HG03196 (cell line): ENCODE measurements around the gene ABCB11.
"Not testable (repeated sequence)": the region's sequence is repeated elsewhere in the genome, so short reads cannot be mapped to it uniquely, and the experiment has no call there.

Experiments used
- ATAC-seq: cut with Tn5 transposase; IDR thresholded peaks from one replicate; pipeline ENCODE4 v1.9.1; 2021; ENCODE audit not compliant: unreplicated experiment

The ABCB11 gene

DNA sequence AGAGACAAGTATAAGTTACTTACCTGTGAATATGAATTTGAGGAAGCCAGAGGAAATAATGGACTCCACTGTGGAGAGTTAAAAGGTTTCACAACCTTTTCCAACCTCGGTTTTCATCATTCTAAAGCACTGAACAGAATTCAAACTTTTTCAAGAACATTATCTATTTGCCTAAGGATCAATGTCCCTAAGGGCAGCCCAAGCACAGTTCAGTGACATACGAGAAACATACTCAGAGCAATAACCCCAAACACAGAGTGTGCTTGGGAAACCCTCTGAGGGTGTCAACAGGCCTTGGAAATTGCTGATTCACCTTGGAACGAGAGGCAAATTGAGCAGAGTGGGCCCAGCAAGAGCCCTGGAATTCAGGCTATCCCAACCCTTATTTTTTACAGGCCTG, at the start of gene ABCB11:
Gene ABCB11 (minus strand): TSS at position 123 of the 400 bp plus-strand sequence. CDS start 13,199 bp downstream, outside the sequence.
- no peak for ATAC-seq

DNA sequence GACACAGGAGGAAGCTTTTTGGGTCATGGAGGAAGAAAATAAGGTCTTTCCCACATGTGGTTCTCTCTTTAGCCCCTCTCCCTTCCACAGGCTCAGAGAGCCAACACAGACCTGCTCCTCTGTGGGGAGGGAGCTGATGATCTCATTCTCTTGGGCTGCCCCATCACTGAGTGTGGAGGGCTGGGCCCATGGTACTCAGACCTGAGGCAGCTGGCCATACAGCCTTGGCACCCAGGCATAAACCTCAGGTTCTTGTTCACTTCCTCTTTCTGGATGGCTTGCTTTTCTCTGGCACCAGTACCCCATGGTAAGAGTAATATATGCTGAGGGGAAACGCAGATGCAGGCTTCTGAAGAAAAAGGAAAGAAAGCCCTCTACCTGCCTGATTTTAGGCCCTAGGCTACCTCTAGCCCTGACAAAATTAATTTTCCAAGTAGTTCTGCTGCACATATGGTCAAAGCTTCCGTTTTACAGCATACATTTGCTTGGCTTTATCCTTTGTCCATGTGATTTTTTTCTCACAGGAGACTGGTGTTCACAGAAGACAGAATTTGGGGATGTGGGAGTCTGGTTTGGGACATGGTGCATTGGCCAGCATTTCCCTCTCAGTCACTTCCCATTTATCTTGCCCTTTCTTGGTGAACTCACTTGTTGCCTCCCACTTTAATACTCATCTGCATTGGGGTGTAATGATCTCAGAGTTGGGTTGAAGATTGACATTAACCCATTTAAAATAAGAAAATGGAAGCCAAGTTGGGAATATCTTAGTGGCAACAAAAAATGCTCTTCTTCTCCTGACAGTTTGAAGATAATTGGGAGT, 49.3 kb upstream of the ABCB11 start:
- ATAC-seq, result peak; percentile 96

GRCh38 chr2:169077674-169078240, 46.6 kb upstream of the ABCB11 start:
- ATAC-seq, result no peak

GRCh38 chr2:169073963-169074751, 43.0 kb upstream of the ABCB11 start:
- ATAC-seq, result peak; percentile 50

- ATAC-seq, result no peak
Measured at GRCh38 chr2:169073211-169073962, 42.3 kb upstream of the ABCB11 start.

DNA sequence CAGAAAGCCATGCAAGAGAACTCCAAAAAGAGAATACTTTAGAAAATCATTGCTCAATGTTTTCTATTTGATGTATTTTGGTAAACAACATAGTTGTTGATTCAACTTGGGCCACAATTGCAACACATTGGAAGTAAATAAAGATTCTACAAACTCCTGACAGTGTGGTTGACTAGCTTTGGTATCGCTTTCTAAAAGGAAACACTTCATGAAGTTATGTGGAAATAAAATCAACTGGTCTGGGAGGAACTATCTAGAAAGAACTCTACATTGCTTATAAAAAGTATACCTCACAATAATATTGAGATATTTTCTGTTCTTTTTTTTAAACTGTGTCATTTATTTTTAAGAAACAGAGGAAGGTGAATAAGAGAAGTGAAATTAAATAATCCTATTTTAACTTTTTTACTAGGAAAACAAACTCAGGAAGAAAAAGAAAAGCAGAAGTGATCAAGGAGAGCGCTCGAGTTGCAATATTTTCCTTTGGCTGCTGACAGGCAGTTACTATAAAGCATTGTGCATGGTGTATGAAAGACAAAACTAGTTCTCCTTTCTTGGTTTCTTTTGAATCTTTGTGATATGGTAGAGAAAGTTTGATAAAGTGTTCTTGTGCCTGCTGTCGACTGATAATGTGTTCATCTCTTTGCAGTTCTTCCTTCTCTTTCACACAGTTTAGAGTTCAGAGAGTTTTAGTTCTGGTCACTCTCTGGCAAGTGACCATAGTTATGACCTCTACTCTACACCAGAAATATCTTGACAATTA, 41.2 kb upstream of the ABCB11 start:
- ATAC-seq, result no peak

GRCh38 chr2:169071455-169071854, 40.3 kb upstream of the ABCB11 start:
- no peak for ATAC-seq

DNA sequence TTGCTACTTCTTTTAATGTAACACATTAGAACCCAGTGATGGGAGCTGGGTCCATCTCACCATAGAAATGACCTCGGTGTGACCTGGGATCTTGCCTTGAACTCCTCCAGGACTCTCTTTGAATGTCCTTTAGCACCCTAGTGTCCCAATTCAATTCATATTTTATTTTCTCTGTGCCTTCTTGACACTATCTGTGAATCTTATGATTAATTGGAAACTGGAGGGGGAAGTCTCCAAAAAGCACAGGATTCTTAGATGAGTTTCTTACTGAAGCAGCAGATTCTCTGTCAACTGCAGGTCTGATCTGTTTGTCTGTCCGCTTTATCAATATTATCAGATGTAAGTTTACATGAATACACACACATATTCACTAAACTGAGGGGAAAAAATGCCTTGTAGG, 38.7 kb upstream of the ABCB11 start:
- no peak for ATAC-seq

DNA sequence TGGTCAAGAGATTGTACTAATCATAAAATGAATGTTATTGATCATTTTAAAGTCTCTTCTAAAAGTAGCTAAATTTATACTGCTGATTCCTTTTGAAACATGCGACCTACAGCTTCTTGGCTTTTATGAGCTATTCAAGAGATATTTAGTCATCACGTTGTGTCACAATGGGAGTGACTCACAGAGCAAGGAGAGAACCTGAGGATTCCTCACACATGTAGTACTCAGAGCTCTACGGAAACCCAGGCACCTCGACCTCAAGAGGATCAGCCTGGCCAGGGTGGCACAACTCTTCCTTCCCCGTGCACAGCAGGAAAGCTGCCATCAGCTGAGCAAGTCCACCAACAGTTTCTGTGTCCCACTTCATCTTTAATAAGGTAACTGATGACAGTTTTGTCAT, 38.2 kb upstream of the ABCB11 start, which contains the start of gene DHRS9:
Gene DHRS9 (plus strand): TSS at position 223 of the 400 bp plus-strand sequence. CDS start 12,019 bp downstream, outside the sequence.
- ATAC-seq, result no peak

- no peak for ATAC-seq
Measured at GRCh38 chr2:169066897-169067296, 35.8 kb upstream of the ABCB11 start.

DNA sequence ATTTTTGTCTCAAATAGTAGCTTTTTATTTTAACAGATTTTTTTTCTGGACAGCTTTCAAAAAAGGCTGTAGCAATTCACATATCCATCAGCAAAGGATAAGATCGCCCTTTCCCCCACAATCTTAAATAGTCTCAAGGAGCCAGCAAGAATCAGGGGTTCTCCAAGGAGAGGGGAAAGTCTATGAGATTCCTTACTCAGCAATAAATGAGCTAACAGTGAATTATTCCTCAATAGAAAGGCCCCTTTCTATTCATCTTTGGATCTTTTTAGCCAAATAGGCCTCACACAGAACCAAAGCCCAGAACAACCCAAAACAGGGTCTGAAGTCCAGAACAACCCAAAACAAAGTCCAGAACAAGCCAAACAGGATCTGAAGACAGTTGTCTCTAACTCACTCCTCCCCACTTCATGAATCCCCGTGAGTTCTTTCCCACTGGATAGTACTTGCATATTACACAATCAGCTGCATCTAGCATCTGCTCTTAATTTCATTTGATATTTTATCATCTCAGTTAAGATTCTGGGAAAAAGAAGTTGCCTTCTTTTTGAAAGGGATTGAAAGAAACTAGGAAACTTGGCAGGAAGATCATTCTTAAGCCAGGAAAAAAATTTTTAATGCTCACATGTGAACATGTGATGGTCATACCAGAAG, 34.9 kb upstream of the ABCB11 start:
- ATAC-seq, result no peak

GRCh38 chr2:169065422-169065821, 34.3 kb upstream of the ABCB11 start:
- no peak for ATAC-seq

GRCh38 chr2:169064199-169064598, 33.1 kb upstream of the ABCB11 start:
- ATAC-seq, result not testable (repeated sequence)

DNA sequence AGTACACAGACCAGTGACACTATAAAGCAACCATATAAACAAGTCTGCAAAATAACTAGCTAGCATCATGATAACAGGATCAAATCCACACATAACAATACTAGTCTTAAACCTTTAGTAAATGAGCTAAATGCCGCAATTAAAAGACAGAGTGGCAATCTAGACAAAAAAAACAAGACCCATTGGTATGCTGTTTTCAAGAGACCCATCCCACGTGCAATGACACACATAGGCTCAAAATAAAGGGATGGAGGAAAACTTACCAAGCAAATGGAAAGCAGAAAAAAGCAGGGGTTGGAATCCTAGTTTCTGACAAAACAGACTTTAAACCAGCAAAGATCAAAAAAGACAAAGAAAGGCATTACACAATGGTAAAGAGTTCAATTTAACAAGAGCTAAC, 23.5 kb upstream of the ABCB11 start:
- ATAC-seq, result not testable (repeated sequence)

DNA sequence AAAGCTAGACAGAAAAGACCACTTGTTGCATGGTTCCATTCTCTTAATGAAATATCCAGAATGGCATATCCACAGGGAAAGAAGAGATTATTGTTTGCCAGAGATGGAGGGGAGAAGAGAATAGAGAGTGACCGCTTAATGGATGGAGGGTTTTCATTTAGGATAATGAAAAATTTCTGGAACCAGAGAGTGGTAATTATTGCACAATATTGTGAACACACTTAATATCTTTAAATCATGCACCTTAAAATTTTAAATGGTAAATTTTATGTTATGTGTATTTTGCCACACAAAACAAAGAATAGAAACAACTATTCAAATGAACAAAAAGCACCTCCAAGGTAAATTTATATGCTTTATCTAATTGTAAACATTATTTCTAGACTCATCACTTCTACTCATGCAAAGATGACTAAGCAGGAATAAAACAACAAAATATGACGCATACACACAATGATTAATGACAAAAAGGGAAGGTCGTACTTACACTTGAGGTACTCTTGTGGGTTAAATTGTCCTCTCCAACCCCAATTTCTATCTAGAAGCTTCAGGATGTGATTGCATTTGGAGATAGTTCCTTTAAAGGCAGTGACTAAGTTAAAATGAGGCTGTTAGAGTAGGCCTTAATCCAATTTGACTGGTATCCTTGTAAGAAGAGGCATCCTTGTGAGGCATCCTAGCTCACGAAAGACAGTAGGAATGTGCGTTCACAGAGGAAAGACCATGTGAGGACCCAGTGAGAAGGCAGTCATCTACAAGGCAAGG, 19.5 kb upstream of the ABCB11 start:
- ATAC-seq, result no peak

- ATAC-seq, result no peak
Measured at GRCh38 chr2:169049142-169049541, 18.0 kb upstream of the ABCB11 start.

GRCh38 chr2:169047256-169048250, 16.4 kb upstream of the ABCB11 start:
- no peak for ATAC-seq
